Esophagus (tissue), 2 donors: Measurements from ENCODE around the gene ORM1. TPM values are rescaled to one million over a fixed set of nuclear protein-coding genes. Genes with fewer than 3 reads are reported as not detected.

Experiments used
- H3K27ac ChIP-seq, 2 donors: one replicate each; pipeline ENCODE4 v1.5.1; 2013; ENCODE audit warnings: low read depth in 2 of 2, mild to moderate bottlenecking in 2 of 2, inconsistent platforms in 1 of 2, low read length in 1 of 2, moderate library complexity in 1 of 2
- H3K27me3 ChIP-seq, 2 donors: one replicate each; pipeline ENCODE4 v1.6.1; 2013; ENCODE audit warnings: low read length in 2 of 2, control low read depth in 1 of 2, mild to moderate bottlenecking in 1 of 2; ENCODE audit not compliant: insufficient read depth in 2 of 2, control insufficient read depth in 1 of 2
- H3K36me3 ChIP-seq, 2 donors: one replicate each; pipeline ENCODE4 v1.6.1; 2013; ENCODE audit warnings: low read length in 1 of 2; ENCODE audit not compliant: control insufficient read depth in 2 of 2, insufficient read depth in 2 of 2
- H3K4me1 ChIP-seq, 2 donors: one replicate each; pipeline ENCODE4 v1.6.1; 2013; ENCODE audit warnings: low read length in 1 of 2; ENCODE audit not compliant: control insufficient read depth in 2 of 2, insufficient read depth in 2 of 2
- H3K4me3 ChIP-seq, 2 donors: one replicate each; pipeline ENCODE4 v1.5.1; 2013; ENCODE audit warnings: low read length in 2 of 2, mild to moderate bottlenecking in 2 of 2, low read depth in 1 of 2, moderate library complexity in 1 of 2
- H3K9me3 ChIP-seq, 2 donors: one replicate each; pipeline ENCODE4 v1.6.1; 2013; ENCODE audit warnings: mild to moderate bottlenecking in 2 of 2, low read depth in 1 of 2, low read length in 1 of 2, moderate library complexity in 1 of 2; ENCODE audit not compliant: control insufficient read depth in 2 of 2, insufficient read depth in 1 of 2
- WGBS, 2 donors: extraction: QIAGEN DNeasy Blood & Tissue Kit; methylation state at CpG; one replicate each; pipeline ENCODE4 v1.1.7; 2013; 5-methylcytosine and 5-hydroxymethylcytosine counted together
- polyA plus RNA-seq, 2 donors: library from polyadenylated mRNA; stranded (reverse); fragments of 200-250 nt; gene quantifications; one replicate each; pipeline ENCODE4 v1.2.3, GENCODE V29; 2013
- donor health status: healthy with polysubstance abuse.
- donor health status: Bipolar disorder and iron deficiency.

The ORM1 gene
- polyA plus RNA-seq, 2 donors = 0.11 TPM; not detected in 1

DNA sequence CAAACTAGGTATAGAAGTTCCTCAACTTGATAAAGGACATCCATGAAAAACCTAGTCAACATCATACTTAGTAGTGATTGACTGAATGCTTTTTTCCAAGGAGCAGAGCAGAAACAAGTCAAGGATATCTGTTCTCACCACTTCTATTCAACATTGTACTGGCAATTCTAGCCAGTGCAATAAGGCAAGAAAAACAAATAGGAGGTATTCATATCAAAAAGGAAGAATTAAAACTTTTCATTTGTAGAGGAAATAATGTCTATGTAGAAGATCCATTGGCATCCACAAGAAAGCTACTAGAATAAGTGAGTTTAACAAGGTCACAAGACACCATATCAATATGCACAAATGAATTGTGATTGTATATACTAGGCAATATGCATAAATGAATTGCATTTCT lies 28.2 kb upstream of the ORM1 start:
- H3K36me3 ChIP-seq = no peaks in the 10 kb centered on the region
- no peaks in the 10 kb centered on the region for H3K4me1 ChIP-seq
- H3K9me3 ChIP-seq = no peaks in the 10 kb centered on the region
- H3K27me3 ChIP-seq = no peaks in the 10 kb centered on the region
- no peak overlapping the region for H3K27ac ChIP-seq
- H3K4me3 ChIP-seq = no peak overlapping the region

DNA sequence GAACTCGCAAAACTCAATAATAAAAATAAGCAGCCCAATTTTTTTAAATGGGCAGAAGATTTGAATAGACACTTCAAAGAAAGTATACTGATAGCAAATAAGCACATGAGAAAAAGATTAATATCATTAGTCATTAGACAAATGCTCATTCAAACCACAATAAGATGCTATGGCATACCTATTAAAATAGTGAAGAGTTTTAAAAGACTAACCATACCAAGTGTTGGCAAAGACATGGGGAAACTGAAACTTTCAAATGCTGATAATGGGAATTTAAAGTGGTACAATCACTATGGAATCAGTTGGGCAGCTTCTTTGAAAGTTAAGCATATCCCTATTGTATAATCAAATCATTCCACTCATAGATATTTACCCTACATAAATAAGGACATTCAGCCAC lies 26.6 kb upstream of the ORM1 start:
- Histone ChIP-seq H3K9me3 (no peaks in the 10 kb centered on the region), H3K4me3 (no peak overlapping the region), H3K36me3 (no peaks in the 10 kb centered on the region), H3K27me3 (no peaks in the 10 kb centered on the region), H3K27ac (no peak overlapping the region), H3K4me1 (no peaks in the 10 kb centered on the region)
- 99 to 100% methylated on average over 1 of the region's 1 CpG for WGBS, 2 donors

DNA sequence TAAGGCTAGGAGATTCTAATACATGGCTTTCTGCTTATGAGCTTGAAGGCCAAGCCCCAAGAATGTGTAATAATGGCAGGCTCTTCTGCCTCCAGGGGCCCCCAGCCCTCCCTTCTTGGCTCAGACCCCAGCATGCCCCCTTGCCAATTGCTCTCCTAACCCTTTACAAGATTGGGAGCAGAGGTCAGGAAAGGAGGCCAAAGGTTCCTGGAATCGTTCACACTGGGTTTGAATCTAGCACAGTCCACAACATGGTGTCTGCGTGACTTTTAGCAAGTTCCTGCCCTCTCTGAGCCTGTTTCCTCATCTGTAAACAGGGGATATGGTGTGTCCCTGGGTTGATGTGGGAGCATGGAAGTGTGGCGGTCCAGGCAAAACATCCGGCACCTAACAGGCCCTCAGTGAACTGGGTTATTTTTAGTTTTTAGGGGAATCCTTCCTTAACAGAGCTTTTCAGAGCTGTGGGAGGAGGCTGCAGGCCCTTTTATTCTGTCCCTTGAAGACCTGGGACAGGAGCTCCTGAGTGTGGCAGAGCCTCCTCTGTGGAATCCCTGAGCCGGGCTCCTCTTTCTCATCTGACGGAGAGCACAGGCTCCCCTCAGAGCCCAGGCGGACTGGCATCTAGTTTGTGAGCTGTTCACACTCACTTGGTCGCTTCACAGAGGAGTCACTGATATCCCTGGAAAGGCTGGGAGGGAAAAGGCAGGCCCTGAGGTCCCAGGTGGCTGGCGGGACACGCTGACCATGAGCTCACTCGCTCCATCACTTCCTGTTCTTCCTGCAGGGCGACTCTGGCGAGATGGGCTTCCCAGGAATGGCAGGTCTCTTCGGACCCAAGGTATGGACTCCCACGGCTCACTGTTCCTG lies 23.4 kb upstream of the ORM1 start:
- 87 to 88% methylated on average over 15 of the region's 15 CpGs for WGBS, 2 donors
- H3K27me3 ChIP-seq = no peaks in the 10 kb centered on the region
- no peaks in the 10 kb centered on the region for H3K4me1 ChIP-seq
- H3K4me3 ChIP-seq = no peak overlapping the region
- no peak overlapping the region for H3K27ac ChIP-seq
- H3K9me3 ChIP-seq = no peaks in the 10 kb centered on the region
- H3K36me3 ChIP-seq = peaks cover 0 to 2% of the 10 kb centered on the region in 2 donors

DNA sequence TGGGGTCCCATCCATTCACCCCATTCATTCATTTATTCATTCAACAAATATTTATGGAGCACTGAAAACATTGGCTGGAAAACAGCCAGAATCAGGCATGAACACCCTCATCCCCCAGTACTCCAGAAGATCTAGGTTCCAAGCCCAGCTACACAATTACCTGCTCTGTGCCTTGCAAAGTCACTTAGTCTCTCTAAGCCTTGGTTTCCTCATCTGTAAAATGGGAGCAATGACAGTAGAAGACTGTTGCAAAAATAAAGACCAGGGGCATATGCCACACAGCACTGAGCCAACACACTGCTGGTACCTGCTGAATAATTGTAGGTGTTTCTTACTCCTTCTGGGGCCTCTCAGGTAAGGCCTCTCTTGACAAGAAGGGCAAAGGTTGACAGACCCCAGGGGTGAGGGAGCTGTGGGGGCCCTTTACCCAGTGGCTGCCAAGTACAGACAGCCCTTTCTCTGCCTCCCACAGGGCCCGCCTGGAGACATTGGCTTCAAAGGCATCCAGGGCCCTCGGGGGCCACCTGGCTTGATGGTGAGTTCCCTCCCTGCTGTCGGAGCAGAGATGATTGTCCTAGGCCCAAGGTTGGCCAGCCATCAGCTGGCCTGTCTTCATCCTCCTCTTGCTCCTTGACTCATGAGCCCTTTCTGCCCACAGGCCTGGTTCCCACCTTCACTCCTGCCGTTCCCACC lies 22.6 kb upstream of the ORM1 start:
- H3K4me1 ChIP-seq = no peaks in the 10 kb centered on the region
- H3K36me3 ChIP-seq = peaks cover 0 to 4% of the 10 kb centered on the region in 2 donors
- no peaks in the 10 kb centered on the region for H3K9me3 ChIP-seq
- 91 to 98% methylated on average over 4 of the region's 4 CpGs for WGBS, 2 donors
- no peak overlapping the region for H3K4me3 ChIP-seq
- H3K27ac ChIP-seq = no peak overlapping the region
- no peaks in the 10 kb centered on the region for H3K27me3 ChIP-seq

DNA sequence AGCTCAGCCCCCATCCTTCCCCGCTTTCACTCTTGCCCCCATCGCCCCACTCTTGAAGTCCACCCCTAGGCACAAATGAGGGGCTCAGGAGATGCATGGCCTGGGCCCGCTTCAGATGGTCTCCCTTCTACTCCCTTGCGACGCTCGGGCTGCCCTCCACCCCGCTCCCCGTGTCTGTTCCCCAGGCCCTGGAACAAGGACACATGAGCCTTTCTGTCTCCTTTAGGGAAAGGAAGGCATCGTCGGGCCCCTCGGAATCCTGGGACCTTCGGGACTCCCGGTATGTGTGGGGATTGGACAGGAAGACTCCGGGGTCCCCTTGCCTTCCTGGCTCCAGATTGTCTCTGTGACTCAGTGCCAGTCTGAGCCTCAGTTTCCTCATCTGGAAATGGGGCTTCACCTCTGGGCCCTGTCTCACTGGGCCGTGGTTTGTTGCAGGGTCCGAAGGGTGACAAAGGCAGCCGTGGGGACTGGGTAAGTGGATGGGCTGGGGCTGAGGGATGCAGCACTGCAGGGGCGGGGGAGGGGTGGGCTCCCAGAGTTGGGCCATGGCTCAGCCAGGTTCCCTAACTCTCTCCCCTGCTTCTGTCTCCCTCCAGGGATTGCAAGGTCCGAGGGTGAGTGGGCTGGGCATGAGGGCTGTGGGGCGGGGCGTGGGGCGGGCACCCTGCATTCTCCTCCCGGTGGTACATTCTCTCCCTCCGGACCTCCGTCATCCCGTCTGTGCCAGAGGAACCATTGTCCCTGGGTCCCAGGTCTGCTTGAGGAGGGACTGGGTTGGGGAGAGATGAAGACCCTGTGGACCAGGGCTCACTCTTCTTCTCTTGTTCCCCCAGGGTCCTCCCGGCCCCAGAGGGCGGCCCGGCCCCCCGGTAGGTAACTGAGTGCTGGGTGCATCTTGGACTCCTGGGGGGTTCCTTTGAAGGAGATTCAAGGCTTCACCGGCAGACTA lies 21.8 kb upstream of the ORM1 start:
- no peaks in the 10 kb centered on the region for H3K9me3 ChIP-seq
- WGBS, 2 donors = 93 to 95% methylated on average over 31 of the region's 31 CpGs
- no peak overlapping the region for H3K27ac ChIP-seq
- H3K4me3 ChIP-seq = no peak overlapping the region
- H3K27me3 ChIP-seq = no peaks in the 10 kb centered on the region
- no peaks in the 10 kb centered on the region for H3K4me1 ChIP-seq
- H3K36me3 ChIP-seq = peaks cover 0 to 4% of the 10 kb centered on the region in 2 donors

DNA sequence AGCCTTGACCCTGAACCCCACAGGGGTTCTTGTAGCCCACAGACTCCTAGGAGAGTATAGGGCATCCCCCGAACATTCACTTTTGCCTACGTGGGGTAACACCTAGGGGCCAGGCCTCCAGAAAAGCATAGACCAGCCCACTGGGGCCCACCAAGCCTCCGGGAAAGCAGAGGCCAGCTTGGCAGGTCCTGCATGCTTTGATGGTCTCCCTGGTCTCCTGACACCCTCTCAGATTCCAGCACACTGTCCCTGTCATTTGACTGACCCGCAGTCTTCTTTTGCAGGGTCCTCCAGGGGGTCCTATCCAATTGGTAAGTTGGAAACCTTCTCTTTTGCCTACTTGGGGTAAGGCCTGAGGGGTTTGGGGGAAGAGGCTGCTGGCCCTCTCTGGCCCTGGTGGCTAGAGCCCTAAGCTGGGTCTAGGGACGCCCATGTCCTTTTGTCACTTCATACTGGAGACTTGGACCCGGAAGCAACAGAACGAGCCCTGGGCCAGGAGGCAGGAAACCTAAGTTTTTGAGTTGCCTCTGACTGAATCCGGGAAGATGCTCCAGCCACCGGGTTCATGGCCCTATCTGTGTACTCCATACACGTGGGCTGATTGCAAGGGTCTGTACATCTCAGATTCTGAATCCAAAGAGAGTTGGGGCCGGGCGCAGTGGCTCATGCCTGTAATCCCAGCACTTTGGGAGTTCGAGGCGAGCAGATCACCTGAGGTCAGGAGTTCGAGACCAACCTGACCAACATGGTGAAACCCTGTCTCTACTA lies 20.9 kb upstream of the ORM1 start:
- H3K27ac ChIP-seq = no peak overlapping the region
- no peak overlapping the region for H3K4me3 ChIP-seq
- no peaks in the 10 kb centered on the region for H3K27me3 ChIP-seq
- H3K9me3 ChIP-seq = no peaks in the 10 kb centered on the region
- WGBS, 2 donors = 84% methylated on average over 15 of the region's 15 CpGs
- peaks cover 0 to 6% of the 10 kb centered on the region in 2 donors for H3K36me3 ChIP-seq
- no peaks in the 10 kb centered on the region for H3K4me1 ChIP-seq

DNA sequence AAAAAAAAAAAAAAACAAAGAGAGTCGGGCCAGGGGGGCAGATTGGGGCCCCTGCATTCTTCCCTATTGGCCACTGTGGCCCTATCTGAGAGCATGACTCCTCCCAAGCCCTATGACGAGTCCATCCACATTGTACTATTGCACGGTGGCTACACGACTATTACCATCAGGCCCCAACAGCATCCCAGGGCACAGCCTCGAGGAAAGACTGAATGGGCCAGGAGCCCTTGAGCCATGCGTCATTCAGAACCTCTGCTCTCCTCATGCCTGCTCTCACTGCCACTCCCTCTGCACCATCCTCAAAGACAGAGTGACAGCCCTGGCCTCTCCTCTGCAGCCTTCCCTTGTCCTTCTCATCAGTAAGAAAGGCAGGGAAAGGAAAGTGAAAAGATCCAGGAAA lies 20.2 kb upstream of the ORM1 start:
- Histone ChIP-seq H3K9me3 (no peaks in the 10 kb centered on the region), H3K36me3 (peaks cover 0 to 8% of the 10 kb centered on the region in 2 donors), H3K27ac (no peak overlapping the region), H3K4me3 (no peak overlapping the region), H3K4me1 (no peaks in the 10 kb centered on the region), H3K27me3 (no peaks in the 10 kb centered on the region)
- WGBS, 2 donors = 56 to 69% methylated on average over 6 of the region's 6 CpGs

DNA sequence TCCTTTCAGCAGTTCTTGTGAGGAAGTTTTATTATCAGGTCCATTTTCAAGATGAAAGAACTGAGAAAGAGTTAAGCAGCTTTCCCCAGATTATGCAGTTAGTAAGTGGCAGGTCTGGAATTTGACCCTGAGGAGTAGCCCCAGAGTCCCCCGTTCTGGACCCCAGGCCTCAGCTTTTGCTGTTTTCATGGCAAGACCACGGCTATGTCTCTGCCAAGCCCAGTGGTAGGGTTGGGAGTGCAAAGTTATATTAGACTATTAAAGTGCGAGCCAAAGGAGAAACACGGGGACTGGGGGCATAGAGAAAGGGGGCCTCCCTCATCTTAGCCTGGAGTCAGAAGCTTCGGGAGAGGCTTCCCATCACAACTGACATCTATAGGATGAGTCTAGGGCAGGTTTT lies 19.3 kb upstream of the ORM1 start:
- H3K27ac ChIP-seq = no peak overlapping the region
- no peak overlapping the region for H3K4me3 ChIP-seq
- no peaks in the 10 kb centered on the region for H3K27me3 ChIP-seq
- H3K36me3 ChIP-seq = peaks cover 0 to 8% of the 10 kb centered on the region in 2 donors
- no peaks in the 10 kb centered on the region for H3K4me1 ChIP-seq
- 79 to 82% methylated on average over 5 of the region's 5 CpGs for WGBS, 2 donors
- H3K9me3 ChIP-seq = no peaks in the 10 kb centered on the region

DNA sequence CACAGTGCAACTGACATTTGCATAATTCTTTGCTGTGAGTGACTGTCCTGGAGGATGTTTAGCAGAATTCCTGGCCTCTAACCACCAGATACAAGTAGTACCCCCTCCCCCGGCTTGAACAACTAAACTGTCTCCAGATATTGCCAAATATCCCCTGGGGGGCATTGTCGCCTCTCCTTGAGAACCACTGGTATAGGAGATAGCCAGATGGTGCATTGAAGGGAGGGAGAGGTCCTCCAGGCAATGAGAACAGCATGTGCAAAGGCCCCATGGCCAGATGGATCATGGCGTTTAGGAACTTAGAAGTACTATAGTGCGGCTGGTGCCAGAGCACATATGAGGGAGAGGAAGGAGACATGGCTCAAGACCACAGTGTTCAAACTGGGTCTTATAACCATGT lies 18.9 kb upstream of the ORM1 start:
- Histone ChIP-seq H3K27ac (no peak overlapping the region), H3K4me1 (no peaks in the 10 kb centered on the region), H3K9me3 (no peaks in the 10 kb centered on the region), H3K4me3 (no peak overlapping the region), H3K36me3 (peaks cover 0 to 8% of the 10 kb centered on the region in 2 donors), H3K27me3 (no peaks in the 10 kb centered on the region)
- WGBS, 2 donors = 92 to 95% methylated on average over 4 of the region's 4 CpGs
